ENCODE measurements around the gene CLIP2.
A peak's percentile ranks its signal among the peaks of the same experiment; 100 is the strongest.
"Not testable (repeated sequence)": the region's sequence is repeated elsewhere in the genome, so short reads cannot be mapped to it uniquely, and the experiment has no call there.

CLIP2 gene

GRCh38 chr7:74376256-74377036 is 87.2 kb downstream of the CLIP2 start:
- no peak for DNase-seq

- DNase-seq, result no peak
These were observed 90.7 kb downstream of the CLIP2 start for GRCh38 chr7:74379938-74380337.

- DNase-seq, result no peak
These were observed 91.5 kb downstream of the CLIP2 start for GRCh38 chr7:74380720-74381119.

- not testable (repeated sequence) for DNase-seq
These were observed 94.9 kb downstream of the CLIP2 start for GRCh38 chr7:74384086-74384485.

- not testable (repeated sequence) for DNase-seq
These were observed 95.6 kb downstream of the CLIP2 start for GRCh38 chr7:74384854-74385253.

GRCh38 chr7:74387606-74388005 is 98.4 kb downstream of the CLIP2 start:
- DNase-seq, result no peak

GRCh38 chr7:74388880-74389415 is 99.7 kb downstream of the CLIP2 start:
- no peak for DNase-seq

- DNase-seq, result not testable (repeated sequence)
These were observed 104.5 kb downstream of the CLIP2 start for GRCh38 chr7:74393722-74394121.

GRCh38 chr7:74394601-74395000 is 105.4 kb downstream of the CLIP2 start:
- not testable (repeated sequence) for DNase-seq

GRCh38 chr7:74395745-74396311 is 106.6 kb downstream of the CLIP2 start:
- DNase-seq, result no peak

- no peak for DNase-seq
These were observed 107.8 kb downstream of the CLIP2 start for GRCh38 chr7:74396993-74397392.

GRCh38 chr7:74398426-74398825 is 109.2 kb downstream of the CLIP2 start:
- no peak for DNase-seq

GRCh38 chr7:74399006-74399405 is 109.8 kb downstream of the CLIP2 start:
- no peak for DNase-seq

GRCh38 chr7:74400420-74401136 is 111.4 kb downstream of the CLIP2 start:
- no peak for DNase-seq

- DNase-seq, result peak; percentile 77
These were observed 112.1 kb downstream of the CLIP2 start for GRCh38 chr7:74401137-74401859.

- DNase-seq, result not testable (repeated sequence)
These were observed 113.5 kb downstream of the CLIP2 start for GRCh38 chr7:74402668-74403067.

GRCh38 chr7:74403521-74404387 is 114.5 kb downstream of the CLIP2 start:
- no peak for DNase-seq

GRCh38 chr7:74404388-74404700 is 115.1 kb downstream of the CLIP2 start:
- DNase-seq, result no peak

- no peak for DNase-seq
These were observed 115.5 kb downstream of the CLIP2 start for GRCh38 chr7:74404741-74405140.

- DNase-seq, result no peak
These were observed 116.1 kb downstream of the CLIP2 start for GRCh38 chr7:74405191-74405898.

- DNase-seq, result no peak
These were observed 116.8 kb downstream of the CLIP2 start for GRCh38 chr7:74405899-74406512.

All from stimulated activated CD4-positive, alpha-beta T cell treated with anti-CD3 and anti-CD28 coated beads, Interleukin-4, amount 100 ng/mL, for 24 hours (primary cell).